Activated T-helper 1 cell treated with Interleukin-2 at 50 U/mL for 16 hours (primary cell): ENCODE measurements around the gene EME1.
A peak's percentile ranks its signal among the peaks of the same experiment; 100 is the strongest.

Experiments
- DNase-seq: peaks from one replicate; pipeline ENCODE4 v3.0.0-alpha.2; 2020; ENCODE audit warnings: low read depth

EME1 gene

GRCh38 chr17:50347894-50348291, 25.1 kb upstream of the EME1 start:
- no peak for DNase-seq

GRCh38 chr17:50348522-50349242, 24.3 kb upstream of the EME1 start:
- no peak for DNase-seq

GRCh38 chr17:50349243-50349600, 23.8 kb upstream of the EME1 start:
- DNase-seq, result no peak

- DNase-seq, result no peak
Observed at GRCh38 chr17:50350733-50351132, 22.3 kb upstream of the EME1 start.

GRCh38 chr17:50352072-50352692, 20.8 kb upstream of the EME1 start:
- no peak for DNase-seq

GRCh38 chr17:50352693-50353599, 20.1 kb upstream of the EME1 start:
- DNase-seq, result no peak

- no peak for DNase-seq
Observed at GRCh38 chr17:50353600-50354195, 19.3 kb upstream of the EME1 start.

- no peak for DNase-seq
Observed at GRCh38 chr17:50354198-50354597, 18.8 kb upstream of the EME1 start.

GRCh38 chr17:50354776-50355175, 18.3 kb upstream of the EME1 start:
- no peak for DNase-seq

GRCh38 chr17:50355336-50355700, 17.7 kb upstream of the EME1 start:
- no peak for DNase-seq

- DNase-seq, result no peak
Observed at GRCh38 chr17:50355701-50356341, 17.2 kb upstream of the EME1 start.

- no peak for DNase-seq
Observed at GRCh38 chr17:50356418-50356817, 16.6 kb upstream of the EME1 start.

- DNase-seq, result no peak
Observed at GRCh38 chr17:50356892-50357510, 16.0 kb upstream of the EME1 start.

GRCh38 chr17:50358177-50358576, 14.9 kb upstream of the EME1 start:
- DNase-seq, result no peak

- DNase-seq, result no peak
Observed at GRCh38 chr17:50359005-50359699, 13.9 kb upstream of the EME1 start.

GRCh38 chr17:50359998-50360461, 13.0 kb upstream of the EME1 start:
- DNase-seq, result no peak

- no peak for DNase-seq
Observed at GRCh38 chr17:50360486-50361115, 12.4 kb upstream of the EME1 start.

- DNase-seq, result peak; percentile 33
Observed at GRCh38 chr17:50361561-50362480, 11.2 kb upstream of the EME1 start.

- no peak for DNase-seq
Observed at GRCh38 chr17:50362661-50363060, 10.4 kb upstream of the EME1 start.
